KMS-11 (cell line): ENCODE measurements around the gene GNL3.

ENCODE experiments used
- H2AFZ ChIP-seq: fragments of 200-600 bp; sonication (generic); 2 replicates; pipeline ENCODE4 v1.6.1; 2016; ENCODE audit warnings: antibody characterized with exemption, mixed run types, low read depth
- H3K27ac ChIP-seq: fragments of 200-600 bp; sonication (generic); 2 replicates; pipeline ENCODE4 v1.6.1; 2016; ENCODE audit warnings: mild to moderate bottlenecking, mixed run types
- H3K27me3 ChIP-seq: fragments of 200-600 bp; sonication (generic); 2 replicates; pipeline ENCODE4 v1.6.1; 2017; ENCODE audit warnings: mild to moderate bottlenecking, low read depth, mixed run types, moderate library complexity; ENCODE audit not compliant: insufficient read depth
- H3K36me3 ChIP-seq: fragments of 200-600 bp; sonication (generic); 2 replicates; pipeline ENCODE4 v1.6.1; 2017; ENCODE audit warnings: mild to moderate bottlenecking, mixed run types; ENCODE audit not compliant: insufficient read depth
- H3K4me1 ChIP-seq: fragments of 200-600 bp; sonication (generic); 2 replicates; pipeline ENCODE4 v1.6.1; 2016; ENCODE audit warnings: mild to moderate bottlenecking, low read depth, mixed run types; ENCODE audit not compliant: poor library complexity, severe bottlenecking
- H3K4me2 ChIP-seq: fragments of 200-600 bp; sonication (generic); 2 replicates; pipeline ENCODE4 v1.7.0; 2016; ENCODE audit warnings: mild to moderate bottlenecking, mixed run types
- H3K4me3 ChIP-seq: fragments of 200-600 bp; sonication (generic); IDR thresholded peaks from 2 replicates; pipeline ENCODE4 v1.6.1; 2017; ENCODE audit warnings: low read depth, low read length, mixed read lengths; ENCODE audit not compliant: insufficient read depth
- H3K79me2 ChIP-seq: fragments of 200-600 bp; sonication (generic); 2 replicates; pipeline ENCODE4 v1.6.1; 2016; ENCODE audit warnings: low read depth, mixed run types; ENCODE audit not compliant: insufficient read depth
- H3K9ac ChIP-seq: fragments of 200-600 bp; sonication (generic); 2 replicates; pipeline ENCODE4 v1.6.1; 2016; ENCODE audit warnings: mild to moderate bottlenecking, mixed run types
- H4K20me1 ChIP-seq: fragments of 200-600 bp; sonication (generic); 2 replicates; pipeline ENCODE4 v1.6.1; 2016; ENCODE audit warnings: mild to moderate bottlenecking, mixed run types; ENCODE audit not compliant: insufficient read depth
- TF ChIP-seq, protein P1 (sequence below): fragments of 200-600 bp; sonication (generic); conservative IDR thresholded peaks from 2 replicates; pipeline ENCODE4 v1.6.1; 2017; ENCODE audit warnings: low read depth, mild to moderate bottlenecking, antibody characterized with exemption, low read length, moderate library complexity, mixed read lengths

The GNL3 gene

DNA sequence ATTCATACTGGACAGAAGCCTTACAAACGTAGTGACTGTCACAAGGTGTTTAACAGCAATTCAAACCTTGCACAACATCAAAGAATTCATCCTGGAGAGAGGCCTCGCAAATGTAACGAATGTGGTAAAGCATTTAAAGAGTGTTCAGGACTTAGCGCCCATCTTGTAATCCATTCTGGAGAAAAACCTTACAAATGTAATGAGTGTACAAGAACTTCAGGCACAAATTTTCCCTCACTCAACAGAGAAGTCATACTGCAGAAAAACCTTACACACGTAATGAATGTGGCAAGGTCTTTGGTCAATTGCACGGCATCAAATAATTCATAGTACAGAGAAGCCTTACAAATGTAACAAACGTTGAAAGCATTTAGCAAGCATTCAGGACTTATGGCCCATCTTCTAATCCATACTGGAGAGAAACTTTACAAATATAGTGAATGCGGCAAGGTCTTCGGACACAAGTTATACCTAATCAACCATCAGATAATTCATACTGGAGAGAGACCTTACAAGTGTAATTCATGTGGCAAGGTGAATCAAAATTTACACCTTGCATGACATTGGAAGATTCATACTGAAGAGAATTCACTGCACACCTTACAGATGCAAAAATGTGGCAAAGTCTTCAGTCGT lies 47.5 kb downstream of the GNL3 start:
- no peaks in the 10 kb centered on the region for H3K79me2 ChIP-seq
- no peak overlapping the region for H3K4me3 ChIP-seq
- H3K27me3 ChIP-seq: no peaks in the 10 kb centered on the region
- H4K20me1 ChIP-seq: no peaks in the 10 kb centered on the region
- no peak overlapping the region for H3K9ac ChIP-seq
- no peaks in the 10 kb centered on the region for H3K36me3 ChIP-seq
- H3K4me1 ChIP-seq: peaks cover 15% of the 10 kb centered on the region
- H3K27ac ChIP-seq: no peak overlapping the region
- H3K4me2 ChIP-seq: no peak overlapping the region
- no peak overlapping the region for H2AFZ ChIP-seq
- TF ChIP-seq, protein P1, sequence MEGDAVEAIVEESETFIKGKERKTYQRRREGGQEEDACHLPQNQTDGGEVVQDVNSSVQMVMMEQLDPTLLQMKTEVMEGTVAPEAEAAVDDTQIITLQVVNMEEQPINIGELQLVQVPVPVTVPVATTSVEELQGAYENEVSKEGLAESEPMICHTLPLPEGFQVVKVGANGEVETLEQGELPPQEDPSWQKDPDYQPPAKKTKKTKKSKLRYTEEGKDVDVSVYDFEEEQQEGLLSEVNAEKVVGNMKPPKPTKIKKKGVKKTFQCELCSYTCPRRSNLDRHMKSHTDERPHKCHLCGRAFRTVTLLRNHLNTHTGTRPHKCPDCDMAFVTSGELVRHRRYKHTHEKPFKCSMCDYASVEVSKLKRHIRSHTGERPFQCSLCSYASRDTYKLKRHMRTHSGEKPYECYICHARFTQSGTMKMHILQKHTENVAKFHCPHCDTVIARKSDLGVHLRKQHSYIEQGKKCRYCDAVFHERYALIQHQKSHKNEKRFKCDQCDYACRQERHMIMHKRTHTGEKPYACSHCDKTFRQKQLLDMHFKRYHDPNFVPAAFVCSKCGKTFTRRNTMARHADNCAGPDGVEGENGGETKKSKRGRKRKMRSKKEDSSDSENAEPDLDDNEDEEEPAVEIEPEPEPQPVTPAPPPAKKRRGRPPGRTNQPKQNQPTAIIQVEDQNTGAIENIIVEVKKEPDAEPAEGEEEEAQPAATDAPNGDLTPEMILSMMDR: no peak

DNA sequence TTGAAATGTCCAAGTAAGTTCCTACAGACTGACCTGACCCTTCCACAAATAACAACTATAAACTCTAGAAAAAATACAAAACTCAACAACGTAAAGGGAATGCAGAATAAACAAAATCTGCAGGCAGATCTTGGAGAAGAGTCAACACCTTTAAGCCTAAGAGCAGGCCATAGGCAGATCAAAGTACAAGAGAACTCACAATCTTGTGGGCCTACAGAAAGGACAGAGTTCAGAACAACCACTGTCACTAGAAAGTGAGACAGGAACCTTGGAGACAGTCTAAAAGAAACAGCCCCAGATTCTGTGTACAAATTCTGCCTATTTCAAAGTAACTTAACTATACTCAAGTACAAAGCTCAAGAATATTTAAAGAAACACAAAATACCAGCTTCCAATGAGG lies 53.9 kb downstream of the GNL3 start:
- TF ChIP-seq, protein P1: no peak
- no peak overlapping the region for H3K27ac ChIP-seq
- no peak overlapping the region for H2AFZ ChIP-seq
- H3K4me3 ChIP-seq: no peak overlapping the region
- no peaks in the 10 kb centered on the region for H3K27me3 ChIP-seq
- no peaks in the 10 kb centered on the region for H3K4me1 ChIP-seq
- H3K79me2 ChIP-seq: no peaks in the 10 kb centered on the region
- H3K4me2 ChIP-seq: no peak overlapping the region
- H3K9ac ChIP-seq: no peak overlapping the region
- H3K36me3 ChIP-seq: no peaks in the 10 kb centered on the region
- no peaks in the 10 kb centered on the region for H4K20me1 ChIP-seq

DNA sequence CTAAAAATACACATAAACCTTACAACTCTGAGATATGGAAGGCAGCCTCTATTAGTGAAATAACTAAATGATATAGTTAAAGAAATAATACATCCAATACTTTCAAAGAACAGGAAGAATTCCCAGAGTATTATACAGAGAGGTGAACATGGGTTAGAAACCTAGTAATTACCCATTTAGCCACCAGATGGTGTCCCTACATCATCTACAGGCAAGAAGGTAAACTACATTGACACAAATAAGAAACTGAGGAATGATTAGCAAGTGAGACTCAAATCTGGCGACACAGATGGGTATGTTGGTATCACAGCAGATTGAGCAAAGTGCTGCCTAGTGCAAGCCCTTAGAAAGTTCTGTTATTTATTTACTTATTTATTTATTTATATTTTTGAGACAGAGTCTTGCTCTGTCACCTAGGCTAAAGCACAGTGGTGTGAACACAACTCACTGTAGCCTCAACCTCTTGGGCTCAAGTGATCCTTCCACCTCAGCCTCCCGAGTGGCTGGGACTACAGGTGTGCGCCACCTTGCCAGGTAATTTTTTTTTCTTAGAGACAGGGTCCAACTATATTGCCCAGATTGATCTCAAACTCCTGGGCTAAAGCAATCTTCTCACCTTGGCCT lies 56.7 kb downstream of the GNL3 start:
- Histone ChIP-seq H3K4me3 (no peak overlapping the region), H4K20me1 (no peaks in the 10 kb centered on the region), H3K36me3 (no peaks in the 10 kb centered on the region), H3K4me2 (no peak overlapping the region), H2AFZ (no peak overlapping the region), H3K9ac (no peak overlapping the region), H3K27ac (no peak overlapping the region), H3K79me2 (no peaks in the 10 kb centered on the region), H3K27me3 (no peaks in the 10 kb centered on the region), H3K4me1 (no peaks in the 10 kb centered on the region)
- TF ChIP-seq, protein P1: peak; percentile 57; the same call in 1 of the 2 replicates

DNA sequence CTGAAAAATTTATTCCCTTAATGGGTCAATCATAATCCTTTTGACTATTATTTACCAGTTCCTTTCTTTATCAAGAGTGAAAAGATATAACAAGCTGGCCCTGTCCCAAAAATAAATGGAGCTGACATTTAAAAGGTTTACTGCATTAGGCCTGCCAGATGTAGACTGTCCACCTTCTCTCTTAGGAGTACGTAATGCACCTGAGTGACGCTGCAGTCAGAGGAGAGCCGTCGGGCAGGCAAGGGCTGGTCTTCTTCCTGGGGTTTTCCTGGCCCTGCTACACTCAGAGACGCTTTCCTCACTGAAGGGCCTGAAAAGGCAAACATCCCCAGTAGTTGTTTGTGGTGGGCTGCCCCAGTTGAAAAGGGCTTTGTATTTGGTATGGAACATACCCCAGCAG lies 57.3 kb downstream of the GNL3 start:
- no peak overlapping the region for H3K27ac ChIP-seq
- no peaks in the 10 kb centered on the region for H4K20me1 ChIP-seq
- no peaks in the 10 kb centered on the region for H3K27me3 ChIP-seq
- H3K4me1 ChIP-seq: no peaks in the 10 kb centered on the region
- TF ChIP-seq, protein P1: no peak
- H3K79me2 ChIP-seq: no peaks in the 10 kb centered on the region
- no peak overlapping the region for H2AFZ ChIP-seq
- no peaks in the 10 kb centered on the region for H3K36me3 ChIP-seq
- no peak overlapping the region for H3K4me2 ChIP-seq
- no peak overlapping the region for H3K4me3 ChIP-seq
- no peak overlapping the region for H3K9ac ChIP-seq
